ENCODE measurements around the gene RAB5IF. TPM values are rescaled to one million over a fixed set of nuclear protein-coding genes. Genes with fewer than 3 reads are reported as not detected.

Gene RAB5IF
- total and polyA plus RNA-seq, 2 of the 4 experiments (the other 2 are of a cell fraction), result 74.0 to 93.1 TPM

GRCh38 chr20:36644032-36644705, 38.6 kb downstream of the RAB5IF start:
- Histone ChIP-seq H3K9me3 (ENCODE audit: control insufficient read depth, insufficient read depth, low read length) (no peaks in the 10 kb centered on the region), H3K27ac (ENCODE audit: insufficient read depth, low read length) (no peak overlapping the region), H3K18ac (ENCODE audit: low read depth, low read length) (no peak overlapping the region), H4K5ac (ENCODE audit: low read depth, low read length) (no peak overlapping the region), H2BK15ac (ENCODE audit: low read depth, low read length) (no peak overlapping the region), H3K9me1 (ENCODE audit: insufficient read depth, low read length) (no peaks in the 10 kb centered on the region), H2BK20ac (ENCODE audit: low read depth, low read length) (no peak overlapping the region), H3K9ac (ENCODE audit: low read depth, low read length) (no peak overlapping the region), H2AFZ (replicated peaks; ENCODE audit: low read length, poor library complexity) (no peak overlapping the region), H2BK120ac (ENCODE audit: low read depth, low read length) (no peak overlapping the region), H2BK5ac (ENCODE audit: low read depth, low read length, poor library complexity, severe bottlenecking) (no peak overlapping the region), H3K27me3 (ENCODE audit: control insufficient read depth, insufficient read depth, low read length) (0 out of 2 replicates have a peak, but pooled peaks cover 1% of the 10 kb centered on the region), H3K4me2 (ENCODE audit: low read depth, low read length) (no peak overlapping the region), H3K14ac (replicated peaks; ENCODE audit: low read depth, low read length) (no peak overlapping the region), H3K23ac (ENCODE audit: low read depth, low read length) (no peak overlapping the region), H4K20me1 (ENCODE audit: insufficient read depth, low read length) (no peaks in the 10 kb centered on the region), H3K4ac (ENCODE audit: low read depth, low read length) (no peak overlapping the region), H3K4me3 (ENCODE audit: insufficient read depth, low read depth, low read length) (no peak overlapping the region), H4K8ac (ENCODE audit: low read depth in 2 of 2, low read length in 2 of 2) (no peak overlapping the region), H2AK5ac (ENCODE audit: low read depth, low read length) (no peak overlapping the region), H3K56ac (ENCODE audit: extremely low read depth, insufficient read depth, low read length) (no peak overlapping the region), H4K91ac (ENCODE audit: insufficient read depth, low read depth, low read length) (no peak overlapping the region), H2AK9ac (replicated peaks; ENCODE audit: low read depth, low read length, poor library complexity) (no peak overlapping the region), H3K36me3 (ENCODE audit: control insufficient read depth, insufficient read depth, low read length) (no peaks in the 10 kb centered on the region), H3K4me1 (ENCODE audit: control insufficient read depth, insufficient read depth, low read length) (no peaks in the 10 kb centered on the region), H3K79me1 (ENCODE audit: low read depth in 1 of 2, low read length in 2 of 2) (no peaks in the 10 kb centered on the region)
- no peak for DNase-seq
- CTCF ChIA-PET, result no interaction called here
- WGBS, 2 experiments (ENCODE audit: extremely low coverage in 2 of 2, insufficient read length in 1 of 2), result no CpG with 5 or more reads among the region's 5 CpGs
- dilution Hi-C loops (cut with HindIII; ENCODE audit: low sequenced_read_pairs, unreplicated experiment), result no loop called here
- TF ChIP-seq RFX5 (IDR thresholded peaks at IDR 0.05; ENCODE audit: low read depth, low read length), result no peak
- no peak for TF ChIP-seq USF2 (IDR thresholded peaks at IDR 0.05; ENCODE audit: low read depth, low read length)
- TF ChIP-seq CHD1 (IDR thresholded peaks at IDR 0.05; ENCODE audit: low read depth, low read length), result no peak
- TF ChIP-seq FOS (IDR thresholded peaks at IDR 0.05; ENCODE audit: low read depth, low read length), result no peak
- no peak for TF ChIP-seq NFE2L2 (IDR thresholded peaks at IDR 0.05; ENCODE audit: low read depth, low read length)
- no peak for TF ChIP-seq MAZ (IDR thresholded peaks at IDR 0.05; ENCODE audit: borderline replicate concordance, low read depth, low read length)
- no peak for TF ChIP-seq POLR2A (IDR thresholded peaks at IDR 0.05; ENCODE audit: low read depth, low read length)
- no peak for TF ChIP-seq ELK1 (IDR thresholded peaks at IDR 0.05; ENCODE audit: borderline replicate concordance, low read depth, low read length)
- no peak for TF ChIP-seq SMC3 (IDR thresholded peaks at IDR 0.05; ENCODE audit: low read depth, low read length)
- no peak for ATAC-seq (ENCODE audit: low read depth)
- intact Hi-C loops (cut with micrococcal nuclease), result no loop called here
- in situ Hi-C loops (cut with MboI; ENCODE audit: low sequenced_read_pairs), result no loop called here
- POLR2A ChIA-PET (ENCODE audit: unreplicated experiment), result no interaction called here
- BruUV-seq (replicated peaks), result no TSS peak
